Left colon (tissue), 2 donors: Measurements from ENCODE around the gene DPP6. TPM values are rescaled to one million over a fixed set of nuclear protein-coding genes. Genes with fewer than 3 reads are reported as not detected.

Source experiments
- ATAC-seq: fragments of 200-7000 bp; cut with Tn5 transposase; one replicate; pipeline ENCODE4 v1.9.1; 2020; ENCODE audit warnings: mild to moderate bottlenecking, moderate library complexity
- DNase-seq, 2 donors: peaks; one replicate each; pipeline ENCODE4 v3.0.0-alpha.2; 2020
- intact Hi-C, 2 donors: fragments of 100-400 bp; cut with DNase I in 1 of 2; cut with micrococcal nuclease in 1 of 2; formaldehyde crosslinking; loops; one replicate each; pipeline versions ENCODE4 v1.11.2 to v1.14.0; 2022; cut with DNase I, micrococcal nuclease
- total RNA-seq, 2 donors: library from RNA; stranded (reverse); fragmentation: NEBNext Ultra II Directional; extraction: Animal tissue kit (Norgen Biotek cat#: 25700); gene quantifications; one replicate each; pipeline ENCODE4 v1.2.1, GENCODE V29; 2021
- donor health status: DM: no; HTN: no; CAD: no.
- donor health status: DM: yes; HTN: yes; CAD: no.

Gene DPP6
- total RNA-seq, 2 donors from 2014 or later: 0.37 to 2.9 TPM

- DNase-seq (no peak), ATAC-seq (no peak)
- intact Hi-C loops: no loop called here
These were observed 694.6 kb downstream of the DPP6 start for GRCh38 chr7:154746571-154747360.

- no peak for DNase-seq
- intact Hi-C loops: no loop called here
- no peak for ATAC-seq
These were observed 696.0 kb downstream of the DPP6 start for GRCh38 chr7:154748089-154748786.

GRCh38 chr7:154750353-154750801 lies 698.2 kb downstream of the DPP6 start:
- ATAC-seq (no peak), DNase-seq (no peak)
- intact Hi-C loops: no loop called here

GRCh38 chr7:154753226-154753625 lies 701.0 kb downstream of the DPP6 start:
- intact Hi-C loops: no loop called here
- DNase-seq (no peak), ATAC-seq (no peak)

GRCh38 chr7:154757756-154758155 lies 705.6 kb downstream of the DPP6 start:
- no peak for ATAC-seq
- DNase-seq: no peak
- intact Hi-C loops: no loop called here

- intact Hi-C loops: no loop called here
- no peak for ATAC-seq
These were observed 707.8 kb downstream of the DPP6 start for GRCh38 chr7:154759989-154760388.

GRCh38 chr7:154765118-154765517 lies 712.9 kb downstream of the DPP6 start:
- DNase-seq: no peak
- no peak for ATAC-seq
- intact Hi-C loops: no loop called here

More at GRCh38 chr7:154759989-154760388, 707.8 kb downstream of the DPP6 start:
- no peak for DNase-seq

GRCh38 chr7:154767142-154767541 lies 714.9 kb downstream of the DPP6 start:
- ATAC-seq: no peak
- intact Hi-C loops: no loop called here
- no peak for DNase-seq

GRCh38 chr7:154767821-154768415 lies 715.7 kb downstream of the DPP6 start:
- intact Hi-C loops: no loop called here
- DNase-seq: no peak
- ATAC-seq: no peak

- intact Hi-C loops: no loop called here
- DNase-seq (no peak), ATAC-seq (no peak)
These were observed 716.8 kb downstream of the DPP6 start for GRCh38 chr7:154769001-154769400.

- intact Hi-C loops: no loop called here
- no peak for ATAC-seq
- no peak for DNase-seq
These were observed 717.3 kb downstream of the DPP6 start for GRCh38 chr7:154769527-154769926.

GRCh38 chr7:154770361-154770760 lies 718.2 kb downstream of the DPP6 start:
- no peak for ATAC-seq
- no peak for DNase-seq
- intact Hi-C loops: no loop called here

GRCh38 chr7:154770962-154771361 lies 718.8 kb downstream of the DPP6 start:
- ATAC-seq (no peak), DNase-seq (no peak)
- intact Hi-C loops: no loop called here

GRCh38 chr7:154774303-154774969 lies 722.2 kb downstream of the DPP6 start:
- intact Hi-C loops: no loop called here
- no peak for DNase-seq
- ATAC-seq: no peak

- ATAC-seq: no peak
- intact Hi-C loops: no loop called here
- no peak for DNase-seq
These were observed 723.5 kb downstream of the DPP6 start for GRCh38 chr7:154775681-154776080.

GRCh38 chr7:154776350-154776749 lies 724.2 kb downstream of the DPP6 start:
- DNase-seq (no peak), ATAC-seq (no peak)
- intact Hi-C loops: no loop called here

GRCh38 chr7:154777023-154777422 lies 724.8 kb downstream of the DPP6 start:
- no peak for ATAC-seq
- DNase-seq: no peak
- intact Hi-C loops: no loop called here

- ATAC-seq (no peak), DNase-seq (no peak)
- intact Hi-C loops: no loop called here
These were observed 725.3 kb downstream of the DPP6 start for GRCh38 chr7:154777489-154777888.

- intact Hi-C loops: no loop called here
- ATAC-seq: no peak
These were observed 725.7 kb downstream of the DPP6 start for GRCh38 chr7:154777908-154778307.

More at GRCh38 chr7:154777908-154778307, 725.7 kb downstream of the DPP6 start:
- DNase-seq: no peak
